Middle frontal gyrus (tissue), 1 donor: Measurements from ENCODE around the gene ATF6B.
"Not testable (repeated sequence)": the region's sequence is repeated elsewhere in the genome, so short reads cannot be mapped to it uniquely, and the experiment has no call there.

Source experiments
- DNase-seq: peaks from one replicate; pipeline ENCODE4 v3.0.0-alpha.2; 2015; ENCODE audit warnings: low spot score; ENCODE audit errors: extremely low spot score

ATF6B gene

DNA sequence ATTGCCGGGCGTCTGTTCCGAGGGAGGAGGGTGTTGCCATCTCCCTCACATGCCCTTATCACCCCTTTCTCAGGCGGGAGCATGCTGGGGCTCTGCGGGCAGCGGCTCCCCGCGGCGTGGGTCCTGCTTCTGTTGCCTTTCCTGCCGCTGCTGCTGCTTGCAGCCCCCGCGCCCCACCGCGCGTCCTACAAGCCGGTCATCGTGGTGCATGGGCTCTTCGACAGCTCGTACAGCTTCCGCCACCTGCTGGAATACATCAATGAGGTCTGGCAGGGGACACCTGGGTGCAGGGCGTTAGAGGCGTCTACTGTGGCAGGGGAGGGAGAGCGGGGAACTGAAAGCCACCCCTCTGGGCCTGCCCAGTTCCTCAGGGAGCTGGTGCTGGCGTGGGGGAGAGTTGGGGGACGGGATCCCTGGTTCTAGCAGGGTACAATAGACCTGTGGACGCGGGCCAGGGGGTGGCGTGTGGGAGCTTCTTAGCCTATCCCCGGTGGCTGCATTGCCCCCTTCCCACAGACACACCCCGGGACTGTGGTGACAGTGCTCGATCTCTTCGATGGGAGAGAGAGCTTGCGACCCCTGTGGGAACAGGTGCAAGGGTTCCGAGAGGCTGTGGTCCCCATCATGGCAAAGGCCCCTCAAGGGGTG, 26.6 kb upstream of the ATF6B start:
- DNase-seq: no peak

GRCh38 chr6:32153564-32154513, 25.8 kb upstream of the ATF6B start, which contains the start of gene PPT2:
Gene PPT2 (plus strand): TSS chr6:32154141. CDS start chr6:32154595, 454 bp downstream.
- DNase-seq: peak; percentile 80

GRCh38 chr6:32152769-32153563, 24.9 kb upstream of the ATF6B start:
- DNase-seq: no peak

- no peak for DNase-seq
These were observed 24.1 kb upstream of the ATF6B start, which contains the start of gene PRRT1 for GRCh38 chr6:32151863-32152768. Gene PRRT1 (minus strand): TSS chr6:32151939. CDS start chr6:32151827, 112 bp downstream.

GRCh38 chr6:32151181-32151862, 23.3 kb upstream of the ATF6B start:
- no peak for DNase-seq

- DNase-seq: no peak
These were observed 22.2 kb upstream of the ATF6B start for GRCh38 chr6:32149932-32150870.

GRCh38 chr6:32149092-32149755, 21.2 kb upstream of the ATF6B start:
- DNase-seq: no peak

DNA sequence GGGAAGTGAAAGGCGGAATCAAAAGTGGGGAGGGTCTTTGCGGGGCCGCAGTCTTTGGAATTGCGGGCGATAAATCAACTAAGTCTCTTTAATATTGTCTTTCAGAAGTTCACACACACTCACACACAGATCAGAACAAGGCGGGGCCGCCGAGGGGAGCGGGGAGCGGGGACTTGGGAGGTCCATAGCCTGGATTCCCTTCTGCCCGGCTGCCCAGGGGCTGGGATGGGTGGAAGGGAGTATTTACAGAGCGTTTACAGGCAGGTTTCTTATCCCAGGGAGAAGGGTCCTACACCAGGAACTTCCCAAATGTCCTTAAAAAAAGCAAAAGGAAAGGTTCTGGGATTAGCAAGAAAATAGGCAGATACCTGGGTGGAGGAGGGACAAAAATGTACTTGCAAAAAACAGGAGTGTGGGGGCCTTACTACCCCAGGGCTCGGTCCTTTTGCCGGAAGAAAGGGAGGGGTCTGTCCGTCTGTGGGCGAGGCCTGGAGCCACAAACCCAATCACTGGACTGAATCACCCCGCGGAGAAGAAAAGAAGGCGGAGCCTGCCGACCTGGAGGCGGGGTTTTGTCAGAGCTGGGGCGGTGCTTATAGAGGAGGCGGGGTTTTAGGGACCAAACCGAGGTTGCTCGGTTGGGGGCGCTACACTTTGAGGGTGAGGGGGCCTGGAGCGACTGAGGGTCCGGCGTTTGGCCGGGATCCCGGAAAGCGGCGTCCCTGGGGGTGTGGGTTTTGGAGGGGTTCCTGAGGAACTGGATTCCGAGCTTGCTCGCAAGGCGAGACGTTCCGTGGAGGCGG, 20.4 kb upstream of the ATF6B start:
- DNase-seq: no peak

GRCh38 chr6:32147401-32148132, 19.5 kb upstream of the ATF6B start:
- DNase-seq: no peak

DNA sequence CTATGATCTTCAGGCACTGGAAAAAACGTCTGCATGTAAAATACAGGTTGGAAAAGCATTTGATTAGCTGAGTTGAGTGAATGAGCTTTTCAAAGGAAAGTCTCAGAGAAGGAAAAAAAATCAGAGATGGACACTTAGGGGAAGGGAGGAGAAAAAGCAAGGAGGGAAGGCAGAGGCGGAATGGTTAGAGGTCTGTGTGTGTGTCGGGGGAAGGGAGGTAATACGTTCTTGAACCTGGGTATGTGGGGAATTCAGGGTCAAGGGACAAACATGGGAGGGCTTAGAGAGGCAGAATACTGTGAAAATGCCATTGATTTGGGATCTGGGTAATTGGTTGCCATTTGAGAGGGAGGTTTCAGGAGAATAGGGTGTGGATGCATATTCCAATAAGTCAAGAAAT, 18.6 kb upstream of the ATF6B start:
- no peak for DNase-seq

- DNase-seq: no peak
These were observed 18.2 kb upstream of the ATF6B start for GRCh38 chr6:32146287-32146686.

DNA sequence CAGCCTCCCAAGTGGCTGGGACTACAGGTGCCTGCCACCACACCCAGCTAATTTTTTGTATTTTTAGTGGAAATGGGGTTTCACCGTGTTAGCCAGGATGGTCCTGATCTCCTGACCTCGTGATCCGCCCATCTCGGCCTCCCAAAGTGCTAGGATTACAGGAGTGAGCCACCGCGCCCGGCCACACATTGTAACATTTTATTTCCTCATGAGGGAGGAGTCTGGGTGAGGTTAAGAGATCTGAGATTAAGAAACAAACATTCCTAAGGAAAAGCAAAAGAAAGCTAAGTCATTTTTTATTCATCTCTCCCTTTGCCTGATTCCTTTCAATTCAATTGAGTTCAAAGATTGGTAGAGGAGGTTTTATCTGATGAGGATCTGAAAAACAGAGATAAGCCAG, 16.2 kb upstream of the ATF6B start:
- DNase-seq: not testable (repeated sequence)

DNA sequence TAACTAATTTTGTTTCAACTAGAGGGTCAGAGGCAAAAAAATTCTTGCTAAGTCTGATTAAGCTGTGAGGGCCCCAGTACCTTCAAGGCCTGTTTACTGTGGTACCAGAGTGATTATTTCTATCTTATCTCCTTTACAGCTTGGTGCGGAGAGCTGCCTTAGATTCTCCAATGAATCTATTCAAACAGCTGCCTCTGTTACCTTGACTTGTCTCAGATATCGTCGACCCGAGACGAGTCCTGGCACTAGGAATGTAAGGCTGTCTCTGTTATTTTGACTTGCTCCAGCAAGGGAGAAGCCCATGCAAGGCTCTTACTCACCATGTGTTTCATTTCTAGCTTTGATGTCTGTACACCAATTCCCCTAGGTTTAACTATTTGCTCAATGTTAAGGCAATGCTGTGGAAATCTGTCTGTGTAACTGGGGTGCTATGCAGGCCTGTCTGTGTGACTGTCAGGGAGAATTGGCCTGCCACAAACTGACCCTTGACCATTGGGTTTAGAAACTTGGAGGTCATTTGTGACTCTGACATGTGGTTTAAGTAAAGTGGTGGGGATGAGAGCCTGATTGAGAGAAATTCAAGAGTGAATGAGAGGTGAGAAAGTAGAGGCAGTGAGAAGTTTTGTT, 12.5 kb upstream of the ATF6B start:
- DNase-seq: no peak

DNA sequence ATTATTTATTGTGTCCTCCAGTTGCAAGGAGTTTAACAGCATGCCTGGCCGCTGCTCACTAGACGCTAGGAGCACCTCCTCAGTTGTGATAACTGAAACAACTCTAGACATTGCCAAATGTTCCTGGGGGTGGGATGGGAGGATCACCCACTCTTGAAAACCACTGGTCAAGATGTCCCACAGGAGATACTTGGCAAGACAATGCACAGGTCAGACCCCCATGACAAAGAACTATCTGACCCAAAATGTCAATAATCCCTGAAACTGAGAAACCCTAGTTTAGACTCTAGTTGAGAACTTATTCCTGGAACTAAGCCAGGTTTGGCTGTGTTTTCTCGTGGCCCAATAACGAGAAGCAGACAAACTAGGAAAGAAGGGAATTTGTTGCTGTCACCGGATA, 11.5 kb upstream of the ATF6B start:
- no peak for DNase-seq

DNA sequence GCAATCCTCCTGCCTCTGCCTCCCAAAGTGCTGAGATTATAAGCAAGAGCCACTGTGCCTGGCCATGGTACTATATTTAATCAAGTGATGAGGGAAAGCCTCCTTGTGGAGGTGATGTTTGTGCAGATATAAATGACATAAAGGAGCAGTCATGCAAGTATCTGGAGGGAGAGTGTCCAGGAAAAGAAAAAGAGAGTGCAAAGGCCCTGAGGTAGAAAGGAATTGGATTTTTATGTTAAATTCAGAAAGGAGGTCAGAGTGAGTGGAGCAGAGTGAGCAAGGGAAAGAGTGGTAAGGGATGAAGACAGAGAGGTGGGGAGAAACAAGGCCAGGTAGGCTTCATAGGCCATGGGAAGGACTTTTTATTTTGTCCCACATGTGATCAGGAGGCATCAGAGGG, 9.4 kb upstream of the ATF6B start:
- DNase-seq: no peak

DNA sequence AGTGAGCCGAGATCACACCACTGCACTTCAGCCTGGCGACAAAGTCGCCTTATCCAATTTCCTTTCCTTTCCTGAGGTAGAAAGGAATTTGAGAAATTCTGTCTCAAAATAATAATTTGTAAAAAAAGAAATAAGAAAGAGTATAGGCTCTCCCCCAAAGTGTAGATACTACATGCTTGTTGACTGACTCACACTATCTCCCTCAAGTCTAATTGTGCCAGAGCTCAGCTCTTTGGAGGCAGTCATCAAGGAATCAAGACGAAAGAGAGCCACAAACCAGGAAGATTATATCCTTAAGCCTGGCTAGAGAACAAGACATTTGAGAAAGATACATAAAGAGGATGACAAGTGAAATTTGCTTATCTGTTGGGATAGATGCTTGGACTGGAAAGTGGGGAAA, 5.7 kb upstream of the ATF6B start:
- DNase-seq: no peak
